DLD1 (cell line): ENCODE measurements around the gene NRK.
"Not testable (repeated sequence)": the region's sequence is repeated elsewhere in the genome, so short reads cannot be mapped to it uniquely, and the experiment has no call there.

Experiments
- in situ Hi-C: cut with HindIII; loops from 2 replicates; pipeline ENCODE4 v1.10.0; 2017; ENCODE audit warnings: low sequenced_read_pairs

Gene NRK

GRCh38 chrX:105882581-105883275 is 60.4 kb downstream of the NRK start:
- in situ Hi-C loops, result no loop called here

DNA sequence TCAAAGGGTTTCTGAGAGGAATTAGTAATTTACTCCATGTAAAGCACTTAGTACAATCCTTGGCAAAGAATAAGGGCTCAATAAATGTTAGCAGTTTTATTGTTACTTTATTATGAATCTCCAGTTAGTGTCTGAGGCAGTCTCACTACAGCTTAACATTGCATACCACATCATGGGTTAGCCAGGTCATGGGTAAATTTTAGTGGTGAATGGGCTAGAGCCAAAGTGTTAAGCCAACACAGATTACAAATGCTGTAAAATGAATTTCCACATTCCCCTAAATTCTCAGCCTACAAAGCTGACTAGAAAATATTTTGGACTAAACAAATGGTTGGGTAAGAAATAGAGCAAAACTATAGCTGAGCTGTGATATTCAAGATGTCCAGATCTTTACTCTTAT is 72.4 kb downstream of the NRK start:
- in situ Hi-C loops, result no loop called here

- in situ Hi-C loops, result no loop called here
Observed at GRCh38 chrX:105909576-105909975, 87.2 kb downstream of the NRK start.

DNA sequence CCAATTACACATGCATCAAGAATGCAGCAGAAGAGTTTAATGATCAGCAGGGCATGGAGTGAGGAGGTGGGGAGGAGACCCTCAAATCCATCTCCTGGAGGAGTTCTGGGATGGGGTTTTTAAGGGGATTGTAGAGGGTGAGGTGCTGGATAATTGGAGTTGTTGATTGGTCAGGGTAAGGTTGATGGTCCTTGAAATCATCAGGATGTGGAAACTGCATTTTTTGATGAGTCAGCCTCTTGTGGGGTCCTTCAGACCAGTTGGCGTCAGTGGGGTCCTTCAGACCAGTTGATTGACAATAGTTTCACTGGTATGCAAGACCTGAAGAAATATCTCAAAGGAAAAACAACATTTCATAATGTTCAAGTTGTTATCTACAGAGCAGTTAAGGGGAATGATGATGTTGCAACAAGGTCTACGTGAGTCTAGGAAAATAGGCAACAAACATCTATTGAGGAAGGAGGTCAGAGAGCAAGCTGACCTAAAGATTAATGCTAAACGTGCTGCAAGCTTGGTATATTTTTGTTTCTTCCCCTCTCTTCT is 88.3 kb downstream of the NRK start:
- in situ Hi-C loops, result no loop called here

DNA sequence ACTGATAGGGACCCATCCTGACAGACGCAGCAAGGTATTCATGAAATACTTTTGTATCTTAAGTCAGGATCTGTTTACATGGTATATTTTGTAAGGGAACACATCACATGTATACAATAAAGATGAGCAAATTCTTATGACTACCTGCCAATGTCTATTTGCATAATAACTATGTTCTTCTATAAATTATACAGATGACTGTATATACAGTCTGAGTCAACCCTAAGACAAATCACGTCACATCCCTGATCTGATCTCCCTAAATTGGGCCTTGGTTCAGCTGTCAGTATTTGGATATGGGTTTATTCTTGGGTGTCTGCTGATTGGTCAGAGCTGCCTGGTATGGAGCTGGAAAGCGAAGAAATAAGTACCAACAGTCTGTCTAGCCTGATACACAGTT is 122.9 kb downstream of the NRK start:
- in situ Hi-C loops, result no loop called here

- in situ Hi-C loops, result no loop called here
Observed at GRCh38 chrX:105969487-105969886, 147.1 kb downstream of the NRK start.

GRCh38 chrX:105972690-105973386 is 150.5 kb downstream of the NRK start:
- in situ Hi-C loops, result no loop called here

- in situ Hi-C loops, result no loop called here
Observed at GRCh38 chrX:105973387-105973739, 151.0 kb downstream of the NRK start.

GRCh38 chrX:105975382-105975781 is 153.0 kb downstream of the NRK start:
- in situ Hi-C loops, result no loop called here

GRCh38 chrX:105981772-105982485 is 159.6 kb downstream of the NRK start:
- in situ Hi-C loops, result no loop called here

GRCh38 chrX:105988487-105988886 is 166.1 kb downstream of the NRK start:
- in situ Hi-C loops, result not testable (repeated sequence)

DNA sequence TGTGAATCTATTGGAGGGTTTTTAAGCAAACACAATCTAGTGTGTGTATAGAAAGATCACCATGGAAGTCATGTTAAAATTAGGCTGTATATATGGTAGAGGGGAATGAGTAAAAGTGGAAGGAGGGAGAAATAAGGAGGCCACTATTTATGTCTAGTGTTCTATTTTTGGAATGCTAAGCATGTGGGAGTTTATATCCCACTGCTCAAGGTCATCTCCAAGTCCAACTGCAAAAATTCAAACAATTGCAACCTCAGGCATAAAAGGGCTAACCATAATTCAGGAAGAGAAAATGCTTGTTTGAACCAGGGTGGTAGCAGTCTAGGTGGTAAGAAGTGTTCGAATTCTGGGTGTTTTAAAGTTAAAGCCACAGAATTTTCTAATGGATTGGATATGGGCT is 177.0 kb downstream of the NRK start:
- in situ Hi-C loops, result no loop called here

DNA sequence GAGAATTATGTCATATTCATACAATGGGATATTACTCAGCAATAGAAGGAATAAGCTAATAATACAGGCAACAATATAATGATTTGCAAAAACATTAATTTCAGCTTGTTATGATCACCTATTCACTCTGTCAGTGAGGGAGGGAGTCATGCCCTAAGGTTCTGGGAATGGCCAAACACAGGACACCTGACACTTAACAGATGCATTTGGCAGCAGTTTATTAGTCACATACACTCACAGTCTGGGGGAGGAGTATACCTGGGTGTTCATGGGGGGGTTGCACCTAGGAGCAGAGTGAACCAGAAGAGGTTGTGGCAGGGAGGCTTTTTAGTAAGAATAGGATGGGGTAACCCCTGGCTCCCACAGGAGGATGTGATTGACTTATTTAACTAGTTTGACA is 177.9 kb downstream of the NRK start:
- in situ Hi-C loops, result no loop called here

DNA sequence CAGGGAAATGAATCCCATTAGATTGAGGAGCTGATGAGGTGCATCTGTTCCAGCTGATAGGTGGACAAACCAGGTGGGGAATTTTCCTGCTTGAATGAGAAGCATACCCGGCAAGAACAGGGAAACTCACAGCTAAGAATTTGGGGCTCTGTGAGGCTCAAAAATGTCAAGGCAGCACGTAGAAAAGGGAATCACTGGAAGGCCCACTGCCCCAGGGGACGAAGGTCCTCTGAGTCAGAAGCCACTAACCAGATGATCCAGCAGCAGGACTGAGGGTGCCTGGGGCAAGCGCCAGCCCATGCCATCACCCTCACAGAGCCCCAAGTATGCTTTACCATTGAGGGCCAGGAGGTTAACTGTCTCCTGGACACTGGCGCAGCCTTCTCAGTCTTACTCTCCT is 178.3 kb downstream of the NRK start:
- in situ Hi-C loops, result not testable (repeated sequence)

DNA sequence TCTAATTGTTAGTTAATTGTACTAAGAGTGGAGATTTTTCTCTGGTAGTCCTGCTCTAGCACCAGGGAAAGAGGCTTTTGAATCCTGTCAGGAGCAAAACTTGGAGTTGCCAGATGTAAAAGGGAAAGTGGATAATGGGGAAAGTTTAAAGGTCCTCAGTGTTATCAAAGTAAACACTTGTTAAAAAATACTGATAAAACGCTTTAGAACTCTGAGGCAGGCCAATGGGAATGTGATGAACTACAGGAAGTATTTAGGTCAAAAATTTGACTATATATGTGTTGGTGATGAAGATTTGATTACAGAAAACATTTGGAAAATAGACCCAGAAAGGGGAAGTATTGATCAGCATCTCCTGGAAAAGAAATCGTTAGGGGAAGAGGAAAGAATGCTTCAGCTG is 183.3 kb downstream of the NRK start:
- in situ Hi-C loops, result no loop called here

GRCh38 chrX:106007815-106008214 is 185.5 kb downstream of the NRK start:
- in situ Hi-C loops, result no loop called here
